BJ (cell line): ENCODE data around the gene GSTA3. TPM values are rescaled to one million over a fixed set of nuclear protein-coding genes. Genes with fewer than 3 reads are reported as not detected.

ENCODE experiments used
- CTCF ChIA-PET: fragments of 350-600 bp; formaldehyde crosslinking; extraction: SDS; loops from one replicate; lab custom pipeline; 2021; ENCODE audit warnings: antibody characterized with exemption, inconsistent platforms; lab: Yijun Ruan, JAX
- POLR2A ChIA-PET: fragments of 300-600 bp; sonication (Branson Sonifier 250); formaldehyde crosslinking; extraction: SDS; loops from one replicate; lab custom pipeline; 2021; ENCODE audit warnings: antibody characterized with exemption; lab: Charles Lee
- DNase-seq: peaks from one replicate; pipeline ENCODE4 v3.0.0-alpha.2; 2011; ENCODE audit warnings: low read depth
- H3K27me3 ChIP-seq: 2 replicates; pipeline ENCODE4 v1.6.0; 2011; ENCODE audit warnings: low read length; ENCODE audit not compliant: control insufficient read depth, insufficient read depth
- H3K36me3 ChIP-seq: 2 replicates; pipeline ENCODE4 v1.5.1; 2011; ENCODE audit warnings: low read length; ENCODE audit not compliant: control insufficient read depth, insufficient read depth
- H3K4me3 ChIP-seq: 2 replicates; pipeline ENCODE4 v1.5.1; 2011; ENCODE audit warnings: low read depth, mild to moderate bottlenecking, control low read depth, low read length
- polyA plus RNA-seq: library from polyadenylated mRNA; depleted of rRNA; stranded (reverse); fragments of >200 nt; gene quantifications from 2 replicates; pipeline ENCODE4 v1.2.3, GENCODE V29; 2011
- TF ChIP-seq, protein P1 (sequence below): IDR thresholded peaks from 2 replicates; pipeline ENCODE4 v1.5.1; 2011; ENCODE audit warnings: low read depth, mild to moderate bottlenecking, control low read depth, inconsistent platforms, low read length, moderate library complexity; ENCODE audit not compliant: insufficient read depth

Gene GSTA3
- polyA plus RNA-seq, 1 experiment, result not detected

DNA sequence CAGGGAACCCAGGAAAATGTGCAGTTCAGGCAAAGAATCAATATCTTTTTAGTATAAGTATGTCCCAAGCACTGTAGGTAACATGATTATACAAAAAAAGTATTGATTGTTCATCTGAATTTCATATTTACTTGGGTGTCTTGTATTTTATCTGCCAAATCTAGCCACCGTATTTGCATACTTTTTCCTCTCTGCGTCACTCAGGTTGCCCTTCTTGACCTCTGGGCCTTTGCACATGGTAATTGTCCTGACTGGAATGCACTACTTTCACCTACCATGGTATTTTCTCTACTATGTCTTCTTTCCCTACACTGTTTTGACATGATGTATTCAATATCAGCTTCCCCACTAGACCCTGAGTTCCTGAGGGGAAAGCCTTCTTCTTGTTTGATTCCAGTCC lies 15.2 kb downstream of the GSTA3 start:
- no peaks in the 10 kb centered on the region for H3K36me3 ChIP-seq
- no peak for DNase-seq
- CTCF ChIA-PET, result no interaction called here
- TF ChIP-seq, protein P1, sequence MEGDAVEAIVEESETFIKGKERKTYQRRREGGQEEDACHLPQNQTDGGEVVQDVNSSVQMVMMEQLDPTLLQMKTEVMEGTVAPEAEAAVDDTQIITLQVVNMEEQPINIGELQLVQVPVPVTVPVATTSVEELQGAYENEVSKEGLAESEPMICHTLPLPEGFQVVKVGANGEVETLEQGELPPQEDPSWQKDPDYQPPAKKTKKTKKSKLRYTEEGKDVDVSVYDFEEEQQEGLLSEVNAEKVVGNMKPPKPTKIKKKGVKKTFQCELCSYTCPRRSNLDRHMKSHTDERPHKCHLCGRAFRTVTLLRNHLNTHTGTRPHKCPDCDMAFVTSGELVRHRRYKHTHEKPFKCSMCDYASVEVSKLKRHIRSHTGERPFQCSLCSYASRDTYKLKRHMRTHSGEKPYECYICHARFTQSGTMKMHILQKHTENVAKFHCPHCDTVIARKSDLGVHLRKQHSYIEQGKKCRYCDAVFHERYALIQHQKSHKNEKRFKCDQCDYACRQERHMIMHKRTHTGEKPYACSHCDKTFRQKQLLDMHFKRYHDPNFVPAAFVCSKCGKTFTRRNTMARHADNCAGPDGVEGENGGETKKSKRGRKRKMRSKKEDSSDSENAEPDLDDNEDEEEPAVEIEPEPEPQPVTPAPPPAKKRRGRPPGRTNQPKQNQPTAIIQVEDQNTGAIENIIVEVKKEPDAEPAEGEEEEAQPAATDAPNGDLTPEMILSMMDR, result no peak
- H3K4me3 ChIP-seq, result no peak overlapping the region
- POLR2A ChIA-PET, result no interaction called here
- H3K27me3 ChIP-seq, result no peaks in the 10 kb centered on the region

DNA sequence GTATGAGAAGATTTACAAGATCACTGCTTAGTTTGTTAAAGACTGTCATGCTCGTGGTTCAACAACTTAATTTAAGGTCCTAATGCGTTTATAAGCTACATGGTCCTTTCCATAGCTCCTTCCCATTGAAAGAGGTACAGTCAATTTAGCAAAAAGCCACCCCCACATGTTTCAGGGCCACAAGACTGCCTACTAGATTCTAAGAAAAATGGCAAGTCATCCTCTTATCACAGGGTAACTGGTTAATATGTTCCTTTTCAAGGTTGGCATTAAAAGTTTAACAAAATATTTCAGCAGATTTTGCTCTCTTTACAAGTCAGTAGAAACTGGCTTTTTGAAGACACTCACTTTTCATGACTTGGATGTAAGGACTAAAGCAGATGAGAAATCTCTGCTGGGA lies 15.7 kb downstream of the GSTA3 start:
- Histone ChIP-seq H3K36me3 (no peaks in the 10 kb centered on the region), H3K27me3 (no peaks in the 10 kb centered on the region), H3K4me3 (no peak overlapping the region)
- TF ChIP-seq, protein P1, result no peak
- CTCF ChIA-PET, result interaction anchor here (1.3 kb wide), 1 partner anchor 11 kb away, joined by 3 read pairs; no protein-coding TSS in a partner anchor
- POLR2A ChIA-PET, result no interaction called here
- no peak for DNase-seq

DNA sequence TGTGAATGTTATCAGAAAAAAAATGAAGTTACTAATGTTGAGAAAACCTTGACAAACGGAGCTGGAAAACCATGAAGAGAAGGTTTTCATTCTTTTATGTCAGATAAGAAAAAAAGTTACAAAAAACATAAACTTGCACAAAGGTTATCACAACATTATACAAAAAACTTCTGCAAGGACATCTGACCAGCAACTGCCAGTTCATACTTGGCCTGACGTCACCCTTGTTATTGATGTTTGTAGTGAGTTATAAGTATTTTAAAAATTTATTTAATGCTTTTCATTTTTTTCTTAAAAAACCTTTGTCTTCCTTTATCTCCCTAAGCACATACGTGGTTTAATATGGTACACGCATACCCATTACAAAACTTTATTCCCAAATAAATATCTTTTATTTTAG lies 16.3 kb downstream of the GSTA3 start:
- H3K27me3 ChIP-seq, result no peaks in the 10 kb centered on the region
- ChIA-PET POLR2A (no interaction called here), CTCF (interaction anchor here (0.6 to 1.3 kb wide), 2 partner anchors 10 to 15 kb away, joined by 3 read pairs; no protein-coding TSS in a partner anchor)
- H3K36me3 ChIP-seq, result no peaks in the 10 kb centered on the region
- TF ChIP-seq, protein P1, result no peak
- no peak for DNase-seq
- no peak overlapping the region for H3K4me3 ChIP-seq

DNA sequence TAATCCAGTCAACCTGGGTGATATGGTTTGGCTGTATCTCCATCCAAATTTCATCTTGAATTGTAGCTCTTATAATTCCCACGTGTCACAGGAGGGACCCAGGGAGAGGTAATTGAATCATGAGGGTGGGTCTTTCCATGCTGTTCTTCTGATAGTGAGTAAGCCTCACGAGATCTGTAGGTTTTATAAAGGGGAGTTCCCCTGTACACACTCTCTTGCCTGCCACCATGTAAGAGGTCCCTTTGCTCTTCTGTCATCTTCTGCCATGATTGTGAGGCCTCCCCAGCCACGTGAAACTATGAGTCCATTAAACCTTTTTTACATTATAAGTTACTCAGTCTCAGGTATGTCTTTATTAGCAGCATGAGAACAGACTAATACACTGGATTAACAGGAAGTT lies 19.5 kb downstream of the GSTA3 start:
- H3K4me3 ChIP-seq, result no peak overlapping the region
- H3K36me3 ChIP-seq, result no peaks in the 10 kb centered on the region
- no peak for DNase-seq
- TF ChIP-seq, protein P1, result no peak
- no peaks in the 10 kb centered on the region for H3K27me3 ChIP-seq
- ChIA-PET CTCF (interaction anchor here (2.9 kb wide), 1 partner anchor 8 kb away, joined by 15 read pairs; no protein-coding TSS in a partner anchor), POLR2A (no interaction called here)

DNA sequence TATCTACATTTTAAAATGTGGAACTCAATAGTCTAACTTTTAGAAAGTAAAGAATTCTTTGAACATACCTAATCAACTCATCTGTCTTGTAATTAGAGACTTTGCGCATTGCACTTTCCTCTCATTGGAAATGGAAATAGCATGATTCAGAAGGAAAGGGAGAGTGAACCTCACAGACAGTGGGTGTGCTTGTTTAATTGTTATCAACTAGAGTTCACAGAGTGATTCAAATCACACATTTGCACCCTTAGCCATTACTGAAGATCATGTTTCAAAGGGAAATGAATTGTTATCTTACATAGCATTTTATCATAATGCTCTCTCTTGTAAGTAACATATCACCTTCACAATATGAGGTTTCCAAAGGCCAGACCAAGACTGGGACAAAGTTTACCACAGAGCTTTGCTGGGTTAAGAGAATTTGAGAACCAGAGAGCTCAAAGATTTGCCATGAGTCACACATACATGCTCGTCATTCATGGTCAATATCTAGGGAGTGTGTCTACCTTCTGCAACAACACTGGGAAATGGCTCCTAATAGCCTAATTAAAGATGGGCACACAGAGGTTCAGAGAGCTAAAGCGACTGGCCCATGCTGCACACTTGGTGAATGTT lies 21.5 kb downstream of the GSTA3 start:
- TF ChIP-seq, protein P1, result no peak
- Histone ChIP-seq H3K4me3 (no peak overlapping the region), H3K27me3 (no peaks in the 10 kb centered on the region), H3K36me3 (no peaks in the 10 kb centered on the region)
- ChIA-PET POLR2A (no interaction called here), CTCF (no interaction called here)
- no peak for DNase-seq
